Bronchial epithelial cell (primary cell): ENCODE data around the gene NUP88. TPM values are rescaled to one million over a fixed set of nuclear protein-coding genes. Genes with fewer than 3 reads are reported as not detected.

ENCODE experiments used
- DNase-seq: peaks from one replicate; pipeline ENCODE4 v3.0.0-alpha.2; 2010; ENCODE audit warnings: low read depth
- FAIRE-seq: peaks from 2 replicates; lab custom pipeline; 2011; peaks lifted over from hg19 to GRCh38; lab: Jason Lieb, UNC
- H3K27me3 ChIP-seq: 2 replicates; pipeline ENCODE4 v1.5.1; 2011; ENCODE audit warnings: low read length; ENCODE audit not compliant: control insufficient read depth, insufficient read depth
- H3K36me3 ChIP-seq: 2 replicates; pipeline ENCODE4 v1.5.1; 2011; ENCODE audit warnings: low read length; ENCODE audit not compliant: control insufficient read depth, insufficient read depth
- H3K4me3 ChIP-seq: 2 replicates; pipeline ENCODE4 v1.5.1; 2011; ENCODE audit warnings: mild to moderate bottlenecking, low read depth, low read length, control low read depth
- CTCF ChIP-seq: IDR thresholded peaks from 2 replicates; pipeline ENCODE4 v1.5.1; 2011; ENCODE audit warnings: mild to moderate bottlenecking, moderate library complexity, low read length, control low read depth, inconsistent platforms; ENCODE audit not compliant: insufficient read depth, severe bottlenecking
- total RNA-seq: library from RNA; depleted of rRNA; stranded (reverse); fragments of >200 nt; gene quantifications from 2 replicates; pipeline ENCODE4 v1.2.1, GENCODE V29; 2014

Gene NUP88
- total RNA-seq: 82.1 and 93.2 TPM in 2 replicates

- no peak for TF ChIP-seq CTCF
- Histone ChIP-seq H3K36me3 (peaks cover 4% of the 10 kb centered on the region), H3K27me3 (no peaks in the 10 kb centered on the region), H3K4me3 (peak within 1 kb of the TSS; percentile 71)
- DNase-seq (peak; percentile 90), FAIRE-seq (no peak)
Observed at GRCh38 chr17:5419356-5419958, at the start of gene NUP88. Gene NUP88 (minus strand): TSS chr17:5419662. CDS start chr17:5419650, 12 bp downstream.

GRCh38 chr17:5468075-5468473, 48.6 kb upstream of the NUP88 start:
- TF ChIP-seq CTCF: no peak
- peak; percentile 7 for DNase-seq
- FAIRE-seq: no peak
- H3K27me3 ChIP-seq: no peaks in the 10 kb centered on the region
- peaks cover 4% of the 10 kb centered on the region for H3K36me3 ChIP-seq
- peak overlapping the region; percentile 93 for H3K4me3 ChIP-seq

- Histone ChIP-seq H3K4me3 (peak overlapping the region; percentile 93), H3K27me3 (no peaks in the 10 kb centered on the region), H3K36me3 (peaks cover 4% of the 10 kb centered on the region)
- no peak for DNase-seq
- no peak for TF ChIP-seq CTCF
- no peak for FAIRE-seq
Observed at GRCh38 chr17:5467416-5467815, 48.0 kb upstream of the NUP88 start.

GRCh38 chr17:5466295-5466694, 46.8 kb upstream of the NUP88 start:
- no peak for TF ChIP-seq CTCF
- H3K36me3 ChIP-seq: peaks cover 2% of the 10 kb centered on the region
- no peak overlapping the region for H3K4me3 ChIP-seq
- FAIRE-seq (no peak), DNase-seq (no peak)
- H3K27me3 ChIP-seq: no peaks in the 10 kb centered on the region

- FAIRE-seq (peak; percentile 28), DNase-seq (no peak)
- no peak for TF ChIP-seq CTCF
- Histone ChIP-seq H3K4me3 (no peak overlapping the region), H3K27me3 (no peaks in the 10 kb centered on the region), H3K36me3 (peaks cover 6% of the 10 kb centered on the region)
Observed at GRCh38 chr17:5464717-5465507, 45.5 kb upstream of the NUP88 start.

- no peak for FAIRE-seq
Observed at GRCh38 chr17:5446786-5447185, 27.3 kb upstream of the NUP88 start.

More at GRCh38 chr17:5446786-5447185, 27.3 kb upstream of the NUP88 start:
- no peak for DNase-seq
- H3K27me3 ChIP-seq: no peaks in the 10 kb centered on the region
- H3K4me3 ChIP-seq: no peak overlapping the region
- H3K36me3 ChIP-seq: peaks cover 18% of the 10 kb centered on the region
- TF ChIP-seq CTCF: no peak
